Upper lobe of left lung (tissue), 6 donors: ENCODE measurements around the gene PDE6G. TPM values are rescaled to one million over a fixed set of nuclear protein-coding genes. Genes with fewer than 3 reads are reported as not detected.

Experiments
- ATAC-seq, 2 donors: fragments of 200-7000 bp; cut with Tn5 transposase; one replicate each; pipeline ENCODE4 v1.9.1; 2022; ENCODE audit warnings: mild to moderate bottlenecking in 2 of 2, moderate library complexity in 2 of 2; ENCODE audit not compliant: low FRiP score in 2 of 2
- DNase-seq, 2 donors: peaks; one replicate each; pipeline ENCODE4 v3.0.0-alpha.2; 2019 to 2020
- H3K27ac ChIP-seq, 4 donors: fragments of 200-600 bp; sonication (generic); one replicate each; pipeline ENCODE4 v1.5.1; 2016 to 2019
- H3K27me3 ChIP-seq, 4 donors: fragments of 200-600 bp; sonication (generic); one replicate each; pipeline ENCODE4 v1.5.1; 2017 to 2019
- H3K36me3 ChIP-seq, 4 donors: fragments of 200-600 bp; sonication (generic); one replicate each; pipeline ENCODE4 v1.5.1; 2016 to 2019
- H3K4me1 ChIP-seq, 4 donors: fragments of 200-600 bp; sonication (generic); one replicate each; pipeline ENCODE4 v1.5.1; 2018 to 2019
- H3K4me3 ChIP-seq, 4 donors: fragments of 200-600 bp; sonication (generic); one replicate each; pipeline ENCODE4 v1.5.1; 2017 to 2019; ENCODE audit warnings: mild to moderate bottlenecking in 2 of 4, moderate library complexity in 1 of 4
- H3K9me3 ChIP-seq, 4 donors: fragments of 200-600 bp; sonication (generic); one replicate each; pipeline ENCODE4 v1.5.1; 2018 to 2019
- EP300 ChIP-seq, 4 donors: sonication (generic); formaldehyde crosslinking; IDR thresholded peaks; one replicate each; pipeline ENCODE4 v1.5.1; 2017; ENCODE audit warnings: antibody characterized with exemption in 4 of 4, control low read depth in 2 of 4
- POLR2A ChIP-seq, 4 donors: fragments of 450-650 bp; IDR thresholded peaks; one replicate each; pipeline ENCODE4 v1.5.1; 2016 to 2017; ENCODE audit warnings: antibody characterized with exemption in 4 of 4, mild to moderate bottlenecking in 2 of 4
- POLR2AphosphoS5 ChIP-seq, 2 donors: sonication (generic); formaldehyde crosslinking; IDR thresholded peaks; one replicate each; pipeline ENCODE4 v1.5.1; 2017; ENCODE audit warnings: antibody characterized with exemption in 2 of 2
- WGBS, 2 donors: methylation state at CpG; one replicate each; pipeline ENCODE4 v1.1.5; 2017 to 2018; 5-methylcytosine and 5-hydroxymethylcytosine counted together
- total RNA-seq, 6 donors: library from RNA; depleted of rRNA in 4 of 6; stranded (reverse); fragments of >200 nt in 4 of 6; gene quantifications; one replicate each; pipeline versions ENCODE4 v1.1.0 to v1.2.1, GENCODE V29; 2016 to 2021
- TF ChIP-seq, protein P1 (sequence below), 6 experiments: fragments of 450-650 bp in 4 of 6; fragments of 200-600 bp in 2 of 6; sonication (generic) in 2 of 6; IDR thresholded peaks; one replicate each; pipeline ENCODE4 v1.5.1; 2016 to 2019; ENCODE audit warnings: antibody characterized with exemption in 6 of 6
- donor health status: DM: no; HTN: no; CAD: no; lungs with moderate emphysema.
- donor health status: DM: no; HTN: yes; CAD: no; lungs with severe emphysema.

The PDE6G gene
- total RNA-seq, 6 donors from 2014 or later, result 1.0 to 12.6 (median 1.7) TPM; not detected in 3

DNA sequence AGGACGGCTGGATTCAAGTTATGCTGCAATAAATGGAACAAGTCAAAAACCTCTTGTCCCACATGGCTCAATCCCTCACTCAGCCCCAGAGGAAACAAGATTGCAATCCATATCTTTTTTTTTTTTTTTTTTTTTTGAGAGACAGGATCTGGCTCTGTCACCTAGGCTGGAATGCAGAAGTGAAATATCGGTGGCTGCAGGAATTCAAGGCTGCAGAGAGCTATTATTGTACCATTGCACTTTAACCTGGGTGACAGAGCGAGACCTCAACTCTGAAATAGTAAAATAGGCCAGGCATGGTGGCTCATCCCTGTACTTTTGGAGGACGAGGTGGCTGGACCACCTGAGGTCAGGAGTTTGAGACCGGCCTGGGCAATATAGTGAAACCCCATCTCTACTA lies 2.7 kb upstream of the PDE6G start:
- Histone ChIP-seq H3K27ac (peak overlapping the region in 2 of 4 donors; percentile 61 to 80), H3K4me1 (peaks cover 0 to 3% (median 0%) of the 10 kb centered on the region in 4 donors), H3K9me3 (no peaks in the 10 kb centered on the region), H3K36me3 (peaks cover 0 to 2% (median 0%) of the 10 kb centered on the region in 4 donors), H3K4me3 (no peak overlapping the region), H3K27me3 (no peaks in the 10 kb centered on the region)
- no peak for DNase-seq
- TF ChIP-seq POLR2A (IDR thresholded peaks at IDR 0.05), result no peak
- no peak for TF ChIP-seq POLR2AphosphoS5 (IDR thresholded peaks at IDR 0.05)
- no peak for TF ChIP-seq EP300 (IDR thresholded peaks at IDR 0.05)
- TF ChIP-seq, protein P1, sequence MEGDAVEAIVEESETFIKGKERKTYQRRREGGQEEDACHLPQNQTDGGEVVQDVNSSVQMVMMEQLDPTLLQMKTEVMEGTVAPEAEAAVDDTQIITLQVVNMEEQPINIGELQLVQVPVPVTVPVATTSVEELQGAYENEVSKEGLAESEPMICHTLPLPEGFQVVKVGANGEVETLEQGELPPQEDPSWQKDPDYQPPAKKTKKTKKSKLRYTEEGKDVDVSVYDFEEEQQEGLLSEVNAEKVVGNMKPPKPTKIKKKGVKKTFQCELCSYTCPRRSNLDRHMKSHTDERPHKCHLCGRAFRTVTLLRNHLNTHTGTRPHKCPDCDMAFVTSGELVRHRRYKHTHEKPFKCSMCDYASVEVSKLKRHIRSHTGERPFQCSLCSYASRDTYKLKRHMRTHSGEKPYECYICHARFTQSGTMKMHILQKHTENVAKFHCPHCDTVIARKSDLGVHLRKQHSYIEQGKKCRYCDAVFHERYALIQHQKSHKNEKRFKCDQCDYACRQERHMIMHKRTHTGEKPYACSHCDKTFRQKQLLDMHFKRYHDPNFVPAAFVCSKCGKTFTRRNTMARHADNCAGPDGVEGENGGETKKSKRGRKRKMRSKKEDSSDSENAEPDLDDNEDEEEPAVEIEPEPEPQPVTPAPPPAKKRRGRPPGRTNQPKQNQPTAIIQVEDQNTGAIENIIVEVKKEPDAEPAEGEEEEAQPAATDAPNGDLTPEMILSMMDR (IDR thresholded peaks at IDR 0.05), result no peak
- no peak for ATAC-seq
- 66 to 71% methylated on average over 5 of the region's 5 CpGs for WGBS, 2 donors

DNA sequence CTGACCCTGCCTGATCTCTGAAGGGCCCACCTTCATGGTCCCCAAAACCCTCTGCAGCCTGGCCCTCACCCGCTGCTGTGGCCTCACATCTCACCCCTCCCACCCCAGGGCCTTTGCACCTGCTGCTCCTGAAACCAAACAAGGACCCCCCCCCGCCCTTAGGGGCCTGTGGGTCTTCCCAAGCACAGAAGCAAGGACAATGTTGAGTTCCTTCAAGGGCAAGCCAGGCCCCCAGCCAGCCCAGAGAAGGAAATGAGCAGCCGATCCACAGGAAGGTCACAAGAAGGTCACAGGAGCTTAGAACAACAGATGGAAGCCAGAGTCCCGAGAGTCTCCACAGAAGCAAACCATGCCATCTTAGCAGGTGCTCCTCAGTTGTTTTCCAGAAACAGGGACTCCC lies 493 bp upstream of the PDE6G start:
- ATAC-seq, result no peak
- Histone ChIP-seq H3K27ac (no peak overlapping the region), H3K36me3 (no peaks in the 10 kb centered on the region), H3K4me3 (no peak overlapping the region), H3K4me1 (peaks cover 0 to 3% (median 0%) of the 10 kb centered on the region in 4 donors), H3K27me3 (no peaks in the 10 kb centered on the region), H3K9me3 (no peaks in the 10 kb centered on the region)
- DNase-seq, result no peak
- TF ChIP-seq EP300 (IDR thresholded peaks at IDR 0.05) (no peak), POLR2A (IDR thresholded peaks at IDR 0.05) (no peak), POLR2AphosphoS5 (IDR thresholded peaks at IDR 0.05) (no peak)
- TF ChIP-seq, protein P1 (IDR thresholded peaks at IDR 0.05), result no peak
- 46 to 56% methylated on average over 2 to 4 of the region's 4 CpGs for WGBS, 2 donors

DNA sequence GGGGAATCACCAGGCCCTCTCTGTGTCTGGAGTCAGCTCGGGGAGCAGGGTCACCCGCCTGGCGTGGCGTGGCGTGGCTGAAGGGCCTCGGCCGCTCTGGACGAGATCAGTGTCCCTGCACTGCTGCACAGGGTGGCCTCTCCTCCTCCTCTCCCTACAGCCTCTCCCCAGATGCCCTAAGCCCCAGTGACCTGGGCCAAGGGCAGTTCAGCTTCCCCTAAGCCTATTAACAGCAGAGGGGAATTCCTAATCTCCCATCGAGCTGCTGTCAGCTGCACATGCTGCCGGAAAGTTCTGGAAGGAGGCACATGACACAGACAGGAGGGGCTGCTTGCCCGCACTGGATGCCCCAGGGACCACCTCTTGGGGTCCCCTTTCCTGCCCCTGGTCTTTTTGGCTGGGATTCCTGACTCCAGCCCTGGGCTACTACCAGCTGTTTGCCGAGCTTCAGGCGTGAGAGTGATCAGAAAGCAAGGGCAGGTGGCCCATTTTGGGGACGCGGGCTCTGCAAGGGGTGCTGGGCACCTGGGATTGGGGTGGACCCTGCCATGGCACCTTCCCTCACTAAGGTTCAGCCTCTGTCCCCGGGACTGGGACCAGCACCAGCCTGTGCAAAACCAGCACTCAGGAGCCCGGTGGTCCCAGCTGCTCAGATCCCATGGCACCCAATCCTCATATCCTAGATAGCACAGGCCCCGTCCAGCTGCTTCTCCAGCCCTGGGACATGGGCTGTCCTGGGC lies 794 bp downstream of the PDE6G start:
- Histone ChIP-seq H3K4me1 (peaks cover 0 to 3% (median 0%) of the 10 kb centered on the region in 4 donors), H3K4me3 (no peak overlapping the region), H3K36me3 (no peaks in the 10 kb centered on the region), H3K27ac (no peak overlapping the region), H3K9me3 (no peaks in the 10 kb centered on the region), H3K27me3 (no peaks in the 10 kb centered on the region)
- TF ChIP-seq POLR2A (IDR thresholded peaks at IDR 0.05), result no peak
- ATAC-seq (no peak), DNase-seq (no peak)
- 90 to 94% methylated on average over 13 to 15 of the region's 18 CpGs for WGBS, 2 donors

DNA sequence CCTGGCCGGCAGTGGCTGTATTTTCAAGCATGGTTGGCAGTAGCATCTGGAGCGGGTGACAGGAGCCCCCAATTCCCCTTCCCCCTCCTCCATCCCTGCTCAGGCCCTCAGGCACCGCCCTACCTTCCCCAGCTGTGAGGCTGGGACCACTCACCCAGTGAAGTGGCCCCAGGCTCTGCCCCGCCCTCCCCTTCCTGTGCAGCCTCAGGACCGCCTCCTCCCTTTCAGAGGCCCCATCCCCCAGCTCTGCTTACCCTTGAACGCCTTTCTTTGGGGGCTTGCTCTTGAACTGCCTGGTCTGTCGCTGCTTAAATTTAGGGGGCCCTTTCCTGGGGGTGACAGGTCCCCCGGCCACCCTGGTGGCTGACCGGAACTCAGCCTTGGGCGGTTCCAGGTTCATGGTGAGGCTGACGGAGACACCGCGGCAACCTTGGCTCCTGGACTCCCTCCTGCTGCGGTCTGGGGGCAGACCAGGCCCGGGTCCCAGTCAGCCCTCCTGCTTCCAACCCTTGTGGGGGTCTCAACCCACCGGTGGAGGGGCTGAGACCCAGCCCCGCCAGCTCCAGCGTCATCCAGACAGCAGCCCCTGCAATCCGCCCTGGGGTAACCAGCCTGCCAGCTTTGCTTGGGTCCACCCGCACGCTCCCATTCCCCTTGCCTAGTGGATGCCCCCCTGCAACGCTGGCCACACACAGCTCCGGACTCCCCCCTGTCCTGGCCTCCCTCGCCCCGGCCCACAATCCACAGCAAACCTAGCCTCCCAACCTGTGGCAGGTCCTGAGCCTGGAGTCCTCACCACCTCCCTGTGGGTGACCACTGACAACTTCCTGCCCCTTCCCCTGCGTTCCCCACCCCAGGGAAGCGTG lies 3.2 kb downstream of the PDE6G start:
- DNase-seq (peak in 1 of 2 donors; percentile 69), ATAC-seq (peak in 1 of 2 donors; percentile 17)
- Histone ChIP-seq H3K36me3 (no peaks in the 10 kb centered on the region), H3K4me1 (peaks cover 0 to 3% (median 2%) of the 10 kb centered on the region in 4 donors), H3K27ac (no peak overlapping the region), H3K9me3 (peaks cover 0 to 8% (median 2%) of the 10 kb centered on the region in 4 donors), H3K4me3 (peak overlapping the region in 2 of 4 donors; percentile 17 to 30), H3K27me3 (peaks cover 0 to 11% (median 6%) of the 10 kb centered on the region in 4 donors)
- WGBS, 2 donors, result 29 to 37% methylated on average over 16 to 21 of the region's 27 CpGs
- TF ChIP-seq, protein P1 (IDR thresholded peaks at IDR 0.05), result no peak
- TF ChIP-seq EP300 (IDR thresholded peaks at IDR 0.05), result no peak
- no peak for TF ChIP-seq POLR2AphosphoS5 (IDR thresholded peaks at IDR 0.05)
- no peak for TF ChIP-seq POLR2A (IDR thresholded peaks at IDR 0.05)

DNA sequence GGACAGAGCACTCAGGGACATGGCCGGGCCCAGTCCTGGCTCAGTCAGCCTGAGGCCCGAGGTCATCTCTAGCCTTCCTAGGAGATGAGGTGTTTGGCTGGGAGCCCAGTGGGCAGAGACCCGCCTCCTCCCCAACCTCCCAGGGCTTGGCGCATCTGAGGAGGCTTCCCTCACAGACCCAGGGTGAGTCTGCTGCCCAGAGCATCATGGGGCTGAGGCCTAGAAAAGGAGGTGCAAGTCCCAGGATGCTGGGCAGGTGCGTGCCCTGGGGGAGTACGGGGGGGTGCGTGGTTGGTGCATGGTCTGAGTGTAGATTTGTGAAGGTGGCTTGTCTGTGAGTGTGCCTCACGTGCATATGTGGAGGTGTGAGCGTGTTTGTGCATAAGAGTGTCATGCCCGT lies 4.7 kb downstream of the PDE6G start:
- TF ChIP-seq, protein P1 (IDR thresholded peaks at IDR 0.05), result no peak
- TF ChIP-seq EP300 (IDR thresholded peaks at IDR 0.05) (no peak), POLR2A (IDR thresholded peaks at IDR 0.05) (no peak), POLR2AphosphoS5 (IDR thresholded peaks at IDR 0.05) (no peak)
- Histone ChIP-seq H3K27me3 (peaks cover 0 to 18% (median 8%) of the 10 kb centered on the region in 4 donors), H3K27ac (no peak overlapping the region), H3K4me3 (no peak overlapping the region), H3K4me1 (peaks cover 0 to 8% (median 0%) of the 10 kb centered on the region in 4 donors), H3K9me3 (peaks cover 0 to 8% (median 2%) of the 10 kb centered on the region in 4 donors), H3K36me3 (no peaks in the 10 kb centered on the region)
- 79 to 95% methylated on average over 6 to 8 of the region's 10 CpGs for WGBS, 2 donors
- ATAC-seq, result no peak
- no peak for DNase-seq
